ENCODE results near the gene PRLR. TPM values are rescaled to one million over a fixed set of nuclear protein-coding genes. Genes with fewer than 3 reads are reported as not detected.

Gene PRLR
- total and polyA plus RNA-seq, 9 of the 15 experiments (the other 6 are each of a cell fraction or from before 2014, with no cell fraction given), result 0.02 TPM; not detected in 8

DNA sequence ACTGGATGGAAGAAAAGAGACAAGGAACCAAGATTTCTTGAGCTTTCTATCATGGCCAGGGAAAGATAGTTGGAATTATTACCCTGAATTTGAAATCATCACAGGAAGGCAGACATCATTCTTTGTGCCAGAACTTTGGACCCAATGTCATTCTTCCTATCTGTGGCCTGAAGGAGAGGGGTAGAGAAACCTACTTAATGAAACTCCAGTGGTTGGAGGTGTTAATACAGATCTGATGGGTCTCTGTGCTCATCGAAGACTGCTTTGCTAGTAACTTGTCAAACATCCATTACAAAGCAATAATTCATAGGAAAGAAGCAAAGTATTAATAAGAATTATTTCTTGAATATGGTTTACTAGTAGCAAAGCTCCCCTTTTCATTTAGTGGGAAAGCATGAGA is 26.9 kb downstream of the PRLR start:
- CTCF ChIA-PET (ENCODE audit: low intra/inter-chr PET ratio), result no interaction called here
- Histone ChIP-seq H3K36me3 (ENCODE audit: control insufficient read depth, insufficient read depth, low read length) (no peaks in the 10 kb centered on the region), H3K27me3 (ENCODE audit: control insufficient read depth in 2 of 2, insufficient read depth in 2 of 2, low read length in 2 of 2) (0 out of 5 replicates have a peak, but pooled peaks cover 0 to 4% of the 10 kb centered on the region in 2 experiments), H2AFZ (ENCODE audit: low read depth, low read length) (no peak overlapping the region), H3K4me2 (ENCODE audit: insufficient read depth, low read length) (no peak overlapping the region), H3K79me2 (ENCODE audit: control insufficient read depth, insufficient read depth, low read length) (no peaks in the 10 kb centered on the region), H3K9me3 (replicated peaks; ENCODE audit: control insufficient read depth, insufficient read depth, low read depth, low read length) (no peaks in the 10 kb centered on the region), H3K4me1 (replicated peaks in 1 of 2; ENCODE audit: control insufficient read depth in 2 of 2, insufficient read depth in 2 of 2, low read length in 2 of 2) (no peaks in the 10 kb centered on the region), H3K27ac (ENCODE audit: extremely low read depth, low read depth, low read length) (no peak overlapping the region), H4K20me1 (replicated peaks; ENCODE audit: control insufficient read depth, insufficient read depth, low read length) (no peaks in the 10 kb centered on the region), H3K9me1 (ENCODE audit: control insufficient read depth, insufficient read depth, low read length) (no peaks in the 10 kb centered on the region), H3K4me3 (no peak overlapping the region), H3K9ac (ENCODE audit: insufficient read depth in 1 of 2, low read depth in 2 of 2, low read length in 2 of 2) (no peak overlapping the region)
- FAIRE-seq, result no peak
- in situ Hi-C loops (cut with MboI), result no loop called here
- 0% methylated on average over 1 of the region's 1 CpG for WGBS (ENCODE audit: insufficient coverage, low coverage, missing lambda C conversion rate)
- intact Hi-C loops (cut with micrococcal nuclease), result no loop called here
- DNase-seq (ENCODE audit: extremely low read depth in 1 of 4, low spot score in 3 of 4), result no peak
- no peak for TF ChIP-seq ZNF707 (CRISPR knock-in tag; conservative IDR thresholded peaks at IDR 0.05)
- TF ChIP-seq, protein P1, sequence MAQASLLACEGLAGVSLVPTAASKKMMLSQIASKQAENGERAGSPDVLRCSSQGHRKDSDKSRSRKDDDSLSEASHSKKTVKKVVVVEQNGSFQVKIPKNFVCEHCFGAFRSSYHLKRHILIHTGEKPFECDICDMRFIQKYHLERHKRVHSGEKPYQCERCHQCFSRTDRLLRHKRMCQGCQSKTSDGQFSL (CRISPR knock-in tag; IDR thresholded peaks at IDR 0.05), result no peak
- TF ChIP-seq, protein P1 (tag; IDR thresholded peaks at IDR 0.05), result no peak
- TF ChIP-seq GABPB2 (CRISPR knock-in tag; conservative IDR thresholded peaks at IDR 0.05), result no peak
- TF ChIP-seq ZNF121 (CRISPR knock-in tag; conservative IDR thresholded peaks at IDR 0.05), result no peak
- no peak for TF ChIP-seq CHD4 (IDR thresholded peaks at IDR 0.05; ENCODE audit: insufficient read depth, insufficient replicate concordance, low read depth, low read length, poor library complexity, severe bottlenecking)
- TF ChIP-seq ZKSCAN8 (CRISPR knock-in tag; IDR thresholded peaks at IDR 0.05), result no peak
- TF ChIP-seq EP400 (IDR thresholded peaks at IDR 0.05), result no peak
- TF ChIP-seq HNRNPK (IDR thresholded peaks at IDR 0.05; ENCODE audit: low read depth, low read length, poor library complexity, severe bottlenecking), result no peak
- TF ChIP-seq EHMT2 (IDR thresholded peaks at IDR 0.05), result no peak
- TF ChIP-seq POLR2B (IDR thresholded peaks at IDR 0.05; ENCODE audit: low read depth, partially characterized antibody), result no peak
- no peak for TF ChIP-seq HCFC1 (IDR thresholded peaks at IDR 0.05; ENCODE audit: low read depth, low read length)
- no peak for TF ChIP-seq ZNF263 (CRISPR knock-in tag; IDR thresholded peaks at IDR 0.05; ENCODE audit: borderline replicate concordance)
- no peak for TF ChIP-seq HDAC3 (IDR thresholded peaks at IDR 0.05; ENCODE audit: borderline replicate concordance, partially characterized antibody)
- no peak for TF ChIP-seq SAP30 (IDR thresholded peaks at IDR 0.05; ENCODE audit: borderline replicate concordance, insufficient read depth, low read depth, low read length, poor library complexity, severe bottlenecking)
- BruUV-seq (replicated peaks), result no TSS peak
- no peak for ATAC-seq
- POLR2A ChIA-PET, result no interaction called here

Data from K562 (cell line).